HepG2 (cell line): Measurements from ENCODE around the gene IL6ST. TPM values are rescaled to one million over a fixed set of nuclear protein-coding genes. Genes with fewer than 3 reads are reported as not detected.

ENCODE experiments used
- ATAC-seq: fragments of 200-7000 bp; cut with Tn5 transposase; 3 replicates; pipeline ENCODE4 v1.9.1; 2020; ENCODE audit warnings: mild to moderate bottlenecking, moderate library complexity
- BruUV-seq: library from RNA; stranded (reverse); fragments of 400-500 nt; replicated peaks from 2 replicates; lab custom pipeline; 2021; lab: Mats Ljungman, UMichigan
- CTCF ChIA-PET: fragments of 300-600 bp; formaldehyde crosslinking; extraction: SDS; loops from one replicate; lab custom pipeline; 2021; ENCODE audit warnings: low total read pairs, inconsistent platforms, low intra/inter-chr PET ratio; lab: Yijun Ruan, JAX
- POLR2A ChIA-PET: fragments of 350-600 bp; sonication (Branson Sonifier 250); formaldehyde crosslinking; loops from one replicate; lab custom pipeline; 2020; ENCODE audit warnings: antibody characterized with exemption, inconsistent platforms; lab: Yijun Ruan, JAX
- DNase-seq: peaks from one replicate; pipeline ENCODE4 v3.0.0-alpha.2; 2015; ENCODE audit warnings: low spot score
- FAIRE-seq: peaks from 3 replicates; lab custom pipeline; 2011; peaks lifted over from hg19 to GRCh38; lab: Jason Lieb, UNC
- H2AFZ ChIP-seq: one replicate; pipeline ENCODE4 v1.6.1; 2011; ENCODE audit warnings: low read length, inconsistent platforms
- H3K27ac ChIP-seq: fragments of 300-600 bp; 3 replicates; pipeline ENCODE4 v1.8.0; 2011; ENCODE audit warnings: mixed run types, mild to moderate bottlenecking, mixed read lengths, low read length, inconsistent platforms; ENCODE audit not compliant: insufficient read depth; ENCODE audit errors: extremely low read length
- H3K27me3 ChIP-seq, 2 experiments: fragments of 200-600 bp in 1 of 2; 2 replicates in 1 of 2; 3 replicates in 1 of 2; pipeline versions ENCODE4 v1.6.0 to v1.8.0; 2011; ENCODE audit warnings: low read length in 2 of 2, mild to moderate bottlenecking in 2 of 2, moderate library complexity in 2 of 2, inconsistent platforms in 1 of 2; ENCODE audit not compliant: insufficient read depth in 2 of 2, control insufficient read depth in 1 of 2
- H3K36me3 ChIP-seq, 2 experiments: fragments of 200-600 bp in 1 of 2; replicated peaks in 1 of 2; 2 replicates in 1 of 2; 3 replicates in 1 of 2; pipeline versions ENCODE4 v1.5.1 to v1.8.0; 2011; ENCODE audit warnings: low read length in 2 of 2, inconsistent platforms in 1 of 2; ENCODE audit not compliant: insufficient read depth in 2 of 2, control insufficient read depth in 1 of 2
- H3K4me1 ChIP-seq: 2 replicates; pipeline ENCODE4 v1.5.1; 2012; ENCODE audit warnings: low read length, inconsistent platforms; ENCODE audit not compliant: insufficient read depth
- H3K4me2 ChIP-seq: 2 replicates; pipeline ENCODE4 v1.6.0; 2011; ENCODE audit warnings: low read depth, low read length, inconsistent platforms
- H3K4me3 ChIP-seq, 3 experiments: fragments of 200-600 bp in 1 of 3; sonication (generic), shearing (Covaris generic) in 1 of 3; replicated peaks in 1 of 3; 2 replicates each; pipeline ENCODE4 v1.5.1; 2011 to 2016; ENCODE audit warnings: low read length in 3 of 3, inconsistent platforms in 2 of 3, low read depth in 2 of 3, mild to moderate bottlenecking in 2 of 3, control low read depth in 1 of 3, mixed read lengths in 1 of 3; ENCODE audit not compliant: insufficient read depth in 1 of 3
- H3K79me2 ChIP-seq: one replicate; pipeline ENCODE4 v1.6.1; 2011; ENCODE audit warnings: low read length, inconsistent platforms; ENCODE audit not compliant: insufficient read depth
- H3K9ac ChIP-seq: 2 replicates; pipeline ENCODE4 v1.6.0; 2011; ENCODE audit warnings: mild to moderate bottlenecking, low read depth, low read length, inconsistent platforms; ENCODE audit not compliant: insufficient read depth
- H3K9me3 ChIP-seq: 2 replicates; pipeline ENCODE4 v1.5.1; 2012; ENCODE audit warnings: mild to moderate bottlenecking, low read length
- H4K20me1 ChIP-seq: 2 replicates; pipeline ENCODE4 v1.6.0; 2011; ENCODE audit warnings: inconsistent platforms, mild to moderate bottlenecking, low read length, moderate library complexity; ENCODE audit not compliant: insufficient read depth
- ARNT2 ChIP-seq: sonication (generic); formaldehyde crosslinking; IDR thresholded peaks from 2 replicates; pipeline ENCODE4 v1.8.0; 2022; ENCODE audit warnings: mild to moderate bottlenecking, low read depth, missing genetic modification reagents, moderate library complexity
- FOXK2 ChIP-seq: fragments of 450-650 bp; IDR thresholded peaks from 2 replicates; pipeline ENCODE4 v1.6.1; 2016
- HNRNPK ChIP-seq: fragments of 200-400 bp; formaldehyde crosslinking; IDR thresholded peaks from 2 replicates; pipeline ENCODE4 v1.6.1; 2018; ENCODE audit warnings: low read length, low read depth, moderate library complexity, mild to moderate bottlenecking; ENCODE audit not compliant: poor library complexity, severe bottlenecking
- KLF16 ChIP-seq, 2 experiments: sonication (generic) in 1 of 2; formaldehyde crosslinking in 1 of 2; IDR thresholded peaks; 2 replicates each; pipeline versions ENCODE4 v1.6.1 to v1.8.0; 2016 to 2023; ENCODE audit warnings: missing genetic modification reagents in 2 of 2, missing compliant biosample characterization in 1 of 2
- MEIS1 ChIP-seq: sonication (generic); formaldehyde crosslinking; IDR thresholded peaks from 2 replicates; pipeline ENCODE4 v1.9.0; 2021; ENCODE audit warnings: mild to moderate bottlenecking, missing genetic modification reagents, moderate library complexity, borderline replicate concordance
- NFIC ChIP-seq: IDR thresholded peaks from 2 replicates; pipeline ENCODE4 v1.6.1; 2012; ENCODE audit warnings: mild to moderate bottlenecking, low read length, inconsistent platforms
- YY1 ChIP-seq: IDR thresholded peaks from 2 replicates; pipeline ENCODE4 v1.6.1; 2011; ENCODE audit warnings: low read length, low read depth, moderate library complexity, mild to moderate bottlenecking; ENCODE audit not compliant: insufficient read depth, insufficient replicate concordance
- ZBTB25 ChIP-seq: IDR thresholded peaks from 2 replicates; pipeline ENCODE4 v1.6.1; 2018; ENCODE audit warnings: missing genetic modification reagents
- ZNF414 ChIP-seq: sonication (generic); formaldehyde crosslinking; IDR thresholded peaks from 2 replicates; pipeline ENCODE4 v1.5.0; 2020; ENCODE audit warnings: missing genetic modification reagents
- ZNF552 ChIP-seq: sonication (generic); formaldehyde crosslinking; IDR thresholded peaks from 2 replicates; pipeline ENCODE4 v1.9.0; 2022; ENCODE audit warnings: missing genetic modification reagents, mild to moderate bottlenecking, borderline replicate concordance
- ZXDC ChIP-seq: sonication (generic); formaldehyde crosslinking; IDR thresholded peaks from 2 replicates; pipeline ENCODE4 v1.5.0; 2020; ENCODE audit warnings: mild to moderate bottlenecking, missing genetic modification reagents
- WGBS: methylation state at CpG from one replicate; pipeline ENCODE4 v1.1.6; 2017; ENCODE audit warnings: low lambda C conversion rate; 5-methylcytosine and 5-hydroxymethylcytosine counted together
- in situ Hi-C: cut with HindIII; loops from 2 replicates; pipeline ENCODE4 v1.10.0; 2017; ENCODE audit warnings: low pct_unique_long_range_greater_than_20kb; ENCODE audit not compliant: extremely low pct_ligation_motif_present
- intact Hi-C: fragments of 100-400 bp; cut with micrococcal nuclease; formaldehyde crosslinking; loops from one replicate; pipeline ENCODE4 v1.10.0; 2022; ENCODE audit not compliant: unreplicated experiment
- polyA plus RNA-seq, 8 experiments: library from polyadenylated mRNA; depleted of rRNA in 3 of 8; stranded (reverse) in 7 of 8; unstranded in 1 of 8; fragments of >200 nt; fragmentation: Illumina TruSeq in 4 of 8; extraction: Trizol in 4 of 8; gene quantifications; 2 replicates each; pipeline versions ENCODE4 v1.2.1 to v1.2.3, GENCODE V29; 2011 to 2016; ENCODE audit warnings: low read depth in 4 of 8, missing spikeins in 1 of 8, mixed read lengths in 1 of 8; ENCODE audit not compliant: insufficient read depth in 1 of 8
- total RNA-seq, 5 experiments: library from RNA; depleted of rRNA; stranded (reverse); fragments of >200 nt; fragmentation: Illumina TruSeq; extraction: Trizol; gene quantifications; 2 replicates each; pipeline ENCODE4 v1.2.3, GENCODE V29; 2016; ENCODE audit warnings: low read depth in 1 of 5

IL6ST gene
- total and polyA plus RNA-seq, 2 of the 13 experiments (the other 11 are each of a cell fraction or from before 2014, with no cell fraction given) = 66.6 to 166 TPM

- peak; percentile 93 for TF ChIP-seq HNRNPK
These were observed 98.5 kb downstream of the IL6ST start (continued) for GRCh38 chr5:55896238-55896637.

GRCh38 chr5:55895346-55895745, 99.4 kb downstream of the IL6ST start:
- in situ Hi-C loops = no loop called here
- whole genome bisulfite sequencing = 68% methylated on average over 3 of the region's 3 CpGs
- TF ChIP-seq KLF16 (CRISPR knock-in tag; IDR thresholded peaks at IDR 0.05) (no peak), MEIS1 (no peak), ZNF414 (no peak), ZXDC (CRISPR knock-in tag) (no peak), ZNF552 (CRISPR knock-in tag) (no peak), NFIC (no peak), FOXK2 (no peak), ARNT2 (CRISPR knock-in tag) (no peak), YY1 (no peak), ZBTB25 (CRISPR knock-in tag) (no peak)
- TF ChIP-seq, all 625 proteins: peak for 0
- Histone ChIP-seq H2AFZ (no peak overlapping the region), H3K27me3 (no peaks in the 10 kb centered on the region; a peak in 1 of 5 replicates), H3K4me1 (peaks cover 12% of the 10 kb centered on the region), H3K36me3 (no peaks in the 10 kb centered on the region), H4K20me1 (no peaks in the 10 kb centered on the region), H3K79me2 (no peaks in the 10 kb centered on the region), H3K9ac (no peak overlapping the region), H3K4me3 (no peak overlapping the region), H3K9me3 (no peaks in the 10 kb centered on the region), H3K27ac (no peak overlapping the region), H3K4me2 (no peak overlapping the region)
- ChIA-PET CTCF (no interaction called here), POLR2A (no interaction called here)
- intact Hi-C loops = no loop called here
- DNase-seq = no peak
- ATAC-seq = no peak
- BruUV-seq = no TSS peak
- no peak for FAIRE-seq
